ENCODE data around the gene ZKSCAN8.

DNA sequence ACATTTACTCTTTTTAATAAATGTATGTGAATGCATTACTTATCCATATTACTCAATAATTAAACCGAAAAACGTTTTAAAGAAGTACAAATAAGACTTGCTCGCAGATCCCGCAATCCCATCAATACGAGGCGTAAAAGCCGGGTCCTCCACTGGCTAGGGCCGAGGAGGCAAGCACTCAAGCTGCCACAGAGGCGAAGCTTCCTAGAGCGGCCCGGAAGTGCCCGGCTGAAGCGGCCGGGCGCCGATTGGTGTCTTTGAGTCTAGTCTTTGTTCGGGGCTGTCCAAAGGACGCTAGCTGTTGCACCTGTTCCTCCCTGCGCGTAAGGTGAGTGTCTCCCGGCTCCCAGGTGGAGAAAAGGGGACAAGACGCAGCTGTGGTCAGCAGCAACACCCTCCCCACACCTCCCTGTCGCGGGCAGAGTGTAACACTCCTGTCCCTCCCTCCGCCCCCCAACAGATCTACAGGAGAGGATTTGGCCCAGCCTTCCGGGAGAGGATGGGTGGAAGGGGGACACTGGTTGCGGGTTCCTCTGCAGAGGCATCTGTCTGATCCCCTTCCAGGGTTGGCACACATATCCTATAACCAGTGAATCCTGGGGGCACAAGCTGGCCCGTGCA, 17.2 kb upstream of the ZKSCAN8 start, which contains the start of gene ZSCAN16:
- TF ChIP-seq, protein P1, sequence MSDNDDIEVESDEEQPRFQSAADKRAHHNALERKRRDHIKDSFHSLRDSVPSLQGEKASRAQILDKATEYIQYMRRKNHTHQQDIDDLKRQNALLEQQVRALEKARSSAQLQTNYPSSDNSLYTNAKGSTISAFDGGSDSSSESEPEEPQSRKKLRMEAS (IDR thresholded peaks at IDR 0.05; ENCODE audit: insufficient read depth, insufficient read length) = no peak
- TF ChIP-seq, protein P2, sequence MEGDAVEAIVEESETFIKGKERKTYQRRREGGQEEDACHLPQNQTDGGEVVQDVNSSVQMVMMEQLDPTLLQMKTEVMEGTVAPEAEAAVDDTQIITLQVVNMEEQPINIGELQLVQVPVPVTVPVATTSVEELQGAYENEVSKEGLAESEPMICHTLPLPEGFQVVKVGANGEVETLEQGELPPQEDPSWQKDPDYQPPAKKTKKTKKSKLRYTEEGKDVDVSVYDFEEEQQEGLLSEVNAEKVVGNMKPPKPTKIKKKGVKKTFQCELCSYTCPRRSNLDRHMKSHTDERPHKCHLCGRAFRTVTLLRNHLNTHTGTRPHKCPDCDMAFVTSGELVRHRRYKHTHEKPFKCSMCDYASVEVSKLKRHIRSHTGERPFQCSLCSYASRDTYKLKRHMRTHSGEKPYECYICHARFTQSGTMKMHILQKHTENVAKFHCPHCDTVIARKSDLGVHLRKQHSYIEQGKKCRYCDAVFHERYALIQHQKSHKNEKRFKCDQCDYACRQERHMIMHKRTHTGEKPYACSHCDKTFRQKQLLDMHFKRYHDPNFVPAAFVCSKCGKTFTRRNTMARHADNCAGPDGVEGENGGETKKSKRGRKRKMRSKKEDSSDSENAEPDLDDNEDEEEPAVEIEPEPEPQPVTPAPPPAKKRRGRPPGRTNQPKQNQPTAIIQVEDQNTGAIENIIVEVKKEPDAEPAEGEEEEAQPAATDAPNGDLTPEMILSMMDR (IDR thresholded peaks at IDR 0.05; ENCODE audit: extremely low read depth in 1 of 2, insufficient read depth in 1 of 2, low read depth in 1 of 2, low read length in 2 of 2) = no peak
- TF ChIP-seq POLR2AphosphoS5 (IDR thresholded peaks at IDR 0.05; ENCODE audit: insufficient read depth, low read depth, low read length) = peak; percentile 86
- peak; percentile 92 for TF ChIP-seq POLR2A (IDR thresholded peaks at IDR 0.05; ENCODE audit: low read depth, low read length)
- no peak for TF ChIP-seq FOS (IDR thresholded peaks at IDR 0.05; ENCODE audit: borderline replicate concordance, insufficient read depth, low read length)
- TF ChIP-seq EZH2 (IDR thresholded peaks at IDR 0.05; ENCODE audit: borderline replicate concordance, low read depth, low read length, severe bottlenecking) = no peak
- no peak for TF ChIP-seq JUN (IDR thresholded peaks at IDR 0.05; ENCODE audit: borderline replicate concordance, insufficient read depth, insufficient read length, low read depth)
- TF ChIP-seq GATA2 (IDR thresholded peaks at IDR 0.05; ENCODE audit: insufficient read depth, insufficient read length, low read depth, low read length) = no peak
- no peak for TF ChIP-seq MYC (IDR thresholded peaks at IDR 0.05; ENCODE audit: low read depth, low read length)

All from endothelial cell of umbilical vein (primary cell).